Measurements from ENCODE around the gene SLFN5.

The SLFN5 gene

GRCh38 chr17:35283767-35284166 lies 40.9 kb downstream of the SLFN5 start:
- TF ChIP-seq CTCF (IDR thresholded peaks at IDR 0.05; ENCODE audit: insufficient read depth, low read depth, low read length, missing control alignments): no peak
- DNase-seq (ENCODE audit: low read depth): no peak
- no peak overlapping the region for H3K4me3 ChIP-seq (ENCODE audit: low read length)

DNA sequence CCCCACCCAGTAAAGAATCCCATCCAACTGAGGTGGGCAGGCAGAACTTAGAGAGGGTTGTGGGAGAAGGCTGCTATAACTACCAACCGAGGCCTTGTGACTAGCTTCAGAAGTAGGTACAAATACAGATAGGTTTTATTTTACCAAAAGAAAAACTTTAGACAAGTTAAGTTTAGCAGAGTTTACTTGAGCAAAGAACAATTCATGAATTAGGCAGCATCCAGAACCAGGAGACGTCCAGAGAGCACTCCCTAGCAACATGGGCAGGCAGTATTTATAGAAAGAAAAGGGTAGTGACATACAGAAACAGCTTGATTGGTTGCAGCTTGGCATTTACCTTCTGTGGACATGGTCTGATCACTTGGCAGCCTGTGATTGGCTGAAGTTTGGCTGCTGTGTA lies 42.1 kb downstream of the SLFN5 start:
- no peak for TF ChIP-seq CTCF (IDR thresholded peaks at IDR 0.05; ENCODE audit: insufficient read depth, low read depth, low read length, missing control alignments)
- DNase-seq (ENCODE audit: low read depth): no peak
- H3K4me3 ChIP-seq (ENCODE audit: low read length): no peak overlapping the region

DNA sequence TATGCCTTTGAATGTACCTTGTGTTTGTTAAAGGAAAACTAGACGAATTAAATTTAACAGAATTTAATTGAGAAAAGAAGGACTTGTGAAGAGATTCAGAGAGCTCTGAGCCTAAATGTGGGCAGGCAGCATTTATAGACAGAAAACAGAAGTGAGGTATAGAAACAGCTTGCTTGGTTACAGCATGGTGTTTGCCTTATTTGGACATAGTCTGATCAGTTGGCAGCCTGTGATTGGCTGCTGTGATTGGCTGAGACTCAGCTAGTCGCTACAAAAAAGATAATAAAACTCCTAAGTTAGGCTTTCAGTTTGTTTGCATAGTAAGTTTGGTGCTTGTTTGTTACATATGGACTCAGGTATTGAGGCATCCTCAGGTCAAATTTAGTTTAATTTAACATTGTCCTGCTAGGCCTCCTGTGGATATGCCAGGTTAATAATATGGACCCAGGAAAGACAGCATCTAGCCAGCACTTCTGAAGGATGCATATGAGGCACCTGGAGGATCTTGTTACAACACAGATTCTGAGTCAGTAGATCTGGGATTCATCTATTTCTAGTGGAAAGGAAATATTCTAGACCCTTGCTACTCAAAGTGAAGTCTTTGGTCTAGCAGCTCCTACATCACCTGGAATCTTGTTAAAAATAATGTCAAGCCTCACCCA lies 43.4 kb downstream of the SLFN5 start:
- no peak overlapping the region for H3K4me3 ChIP-seq (ENCODE audit: low read length)
- DNase-seq (ENCODE audit: low read depth): peak; percentile 9

GRCh38 chr17:35287286-35287811 lies 44.5 kb downstream of the SLFN5 start:
- no peak overlapping the region for H3K4me3 ChIP-seq (ENCODE audit: low read length)
- no peak for TF ChIP-seq CTCF (IDR thresholded peaks at IDR 0.05; ENCODE audit: insufficient read depth, low read depth, low read length, missing control alignments)
- DNase-seq (ENCODE audit: low read depth): no peak

More for the DNA sequence above, 43.4 kb downstream of the SLFN5 start:
- TF ChIP-seq CTCF (IDR thresholded peaks at IDR 0.05; ENCODE audit: insufficient read depth, low read depth, low read length, missing control alignments): no peak

DNA sequence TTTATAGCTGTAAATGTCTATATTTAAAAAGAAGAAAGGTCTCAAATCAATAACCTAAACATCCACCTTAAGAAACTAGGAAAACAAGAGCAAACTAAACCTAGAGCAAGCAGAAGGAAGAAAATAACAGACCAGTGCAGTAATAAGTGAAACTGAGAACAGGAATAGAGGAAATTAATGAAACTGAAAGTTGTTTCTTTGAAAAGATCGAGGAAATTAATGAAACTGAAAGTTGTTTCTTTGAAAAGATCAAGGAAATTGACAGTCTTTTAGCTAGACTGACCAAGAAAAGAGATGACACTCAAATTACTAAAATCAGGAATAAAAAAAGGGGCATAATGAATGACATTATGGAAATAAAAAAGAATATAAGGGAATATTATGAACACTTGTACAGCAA lies 46.4 kb downstream of the SLFN5 start:
- no peak for DNase-seq (ENCODE audit: low read depth)
- TF ChIP-seq CTCF (IDR thresholded peaks at IDR 0.05; ENCODE audit: insufficient read depth, low read depth, low read length, missing control alignments): no peak
- H3K4me3 ChIP-seq (ENCODE audit: low read length): no peak overlapping the region

- DNase-seq (ENCODE audit: low read depth): peak; percentile 43
- no peak for TF ChIP-seq CTCF (IDR thresholded peaks at IDR 0.05; ENCODE audit: insufficient read depth, low read depth, low read length, missing control alignments)
- H3K4me3 ChIP-seq (ENCODE audit: low read length): no peak overlapping the region
Measured at GRCh38 chr17:35291802-35292201, 48.9 kb downstream of the SLFN5 start.
